Gastroesophageal sphincter (tissue), 3 donors: ENCODE measurements around the gene DOCK10.

ENCODE experiments used
- EP300 ChIP-seq: sonication (generic); formaldehyde crosslinking; IDR thresholded peaks from one replicate; pipeline ENCODE4 v1.6.1; 2017; ENCODE audit warnings: antibody characterized with exemption, mild to moderate bottlenecking
- POLR2A ChIP-seq, 2 donors: fragments of 450-650 bp; IDR thresholded peaks; one replicate each; pipeline ENCODE4 v1.6.1; 2017; ENCODE audit warnings: antibody characterized with exemption in 2 of 2, mild to moderate bottlenecking in 2 of 2, moderate library complexity in 1 of 2
- POLR2AphosphoS5 ChIP-seq: sonication (generic); formaldehyde crosslinking; IDR thresholded peaks from one replicate; pipeline ENCODE4 v1.6.1; 2017; ENCODE audit warnings: antibody characterized with exemption
- TF ChIP-seq, protein P1 (sequence below), 4 experiments: fragments of 200-600 bp in 2 of 4; fragments of 450-650 bp in 2 of 4; sonication (generic) in 1 of 4; IDR thresholded peaks; one replicate each; pipeline ENCODE4 v1.5.1; 2017 to 2019; ENCODE audit warnings: antibody characterized with exemption in 4 of 4, mild to moderate bottlenecking in 2 of 4, moderate library complexity in 2 of 4

DNA sequence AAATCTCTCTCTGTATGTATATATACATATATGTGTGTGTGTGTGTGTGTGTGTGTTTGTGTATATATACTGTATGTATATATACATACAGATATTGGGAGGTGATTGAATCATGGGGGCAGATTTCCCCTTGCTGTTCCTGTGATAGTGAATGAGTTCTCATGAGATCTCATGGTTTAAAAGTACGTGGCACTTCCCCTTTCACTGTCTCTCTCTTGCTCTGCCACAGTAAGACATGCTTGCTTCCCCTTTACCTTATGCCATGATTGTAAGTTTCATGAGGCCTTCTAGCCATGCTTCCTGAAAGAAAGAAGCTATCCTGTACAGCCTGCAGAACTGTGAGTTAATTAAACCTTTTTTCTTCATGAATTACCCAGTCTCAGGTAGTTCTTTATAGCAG, 307.3 kb downstream of the DOCK10 start:
- TF ChIP-seq, protein P1, sequence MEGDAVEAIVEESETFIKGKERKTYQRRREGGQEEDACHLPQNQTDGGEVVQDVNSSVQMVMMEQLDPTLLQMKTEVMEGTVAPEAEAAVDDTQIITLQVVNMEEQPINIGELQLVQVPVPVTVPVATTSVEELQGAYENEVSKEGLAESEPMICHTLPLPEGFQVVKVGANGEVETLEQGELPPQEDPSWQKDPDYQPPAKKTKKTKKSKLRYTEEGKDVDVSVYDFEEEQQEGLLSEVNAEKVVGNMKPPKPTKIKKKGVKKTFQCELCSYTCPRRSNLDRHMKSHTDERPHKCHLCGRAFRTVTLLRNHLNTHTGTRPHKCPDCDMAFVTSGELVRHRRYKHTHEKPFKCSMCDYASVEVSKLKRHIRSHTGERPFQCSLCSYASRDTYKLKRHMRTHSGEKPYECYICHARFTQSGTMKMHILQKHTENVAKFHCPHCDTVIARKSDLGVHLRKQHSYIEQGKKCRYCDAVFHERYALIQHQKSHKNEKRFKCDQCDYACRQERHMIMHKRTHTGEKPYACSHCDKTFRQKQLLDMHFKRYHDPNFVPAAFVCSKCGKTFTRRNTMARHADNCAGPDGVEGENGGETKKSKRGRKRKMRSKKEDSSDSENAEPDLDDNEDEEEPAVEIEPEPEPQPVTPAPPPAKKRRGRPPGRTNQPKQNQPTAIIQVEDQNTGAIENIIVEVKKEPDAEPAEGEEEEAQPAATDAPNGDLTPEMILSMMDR (IDR thresholded peaks at IDR 0.05) = no peak
- no peak for TF ChIP-seq POLR2A (IDR thresholded peaks at IDR 0.05)
- TF ChIP-seq POLR2AphosphoS5 = no peak
- no peak for TF ChIP-seq EP300
